K562 (cell line): Measurements from ENCODE around the gene SFXN5. TPM values are rescaled to one million over a fixed set of nuclear protein-coding genes. Genes with fewer than 3 reads are reported as not detected.

Source experiments
- ATAC-seq: fragments of 200-7000 bp; cut with Tn5 transposase; 3 replicates; pipeline ENCODE4 v1.9.1; 2020; ENCODE audit warnings: moderate library complexity
- BruUV-seq: library from RNA; stranded (reverse); fragments of 400-500 nt; replicated peaks from 2 replicates; lab custom pipeline; 2021; lab: Mats Ljungman, UMichigan
- CTCF ChIA-PET: fragments of 300-600 bp; formaldehyde crosslinking; extraction: SDS; loops from one replicate; lab custom pipeline; 2021; ENCODE audit warnings: low intra/inter-chr PET ratio; lab: Yijun Ruan, JAX
- POLR2A ChIA-PET: fragments of 300-600, 350-650 bp; sonication (Branson Sonifier 250); formaldehyde crosslinking; extraction: SDS; loops from one replicate; lab custom pipeline; 2021; ENCODE audit warnings: antibody characterized with exemption, inconsistent platforms; lab: Yijun Ruan, JAX
- DNase-seq, 4 experiments: peaks; one replicate each; pipeline versions ENCODE4 v3.0.0 to v3.0.0-alpha.2; 2011 to 2018; ENCODE audit warnings: low spot score in 3 of 4, mixed read lengths in 3 of 4; ENCODE audit errors: extremely low read depth in 1 of 4
- FAIRE-seq: peaks from 2 replicates; lab custom pipeline; 2011; peaks lifted over from hg19 to GRCh38; lab: Jason Lieb, UNC
- H2AFZ ChIP-seq: 2 replicates; pipeline ENCODE4 v1.6.0; 2011; ENCODE audit warnings: low read depth, low read length, control low read depth, inconsistent platforms
- H3K27ac ChIP-seq: fragments of 200-600 bp; 3 replicates; pipeline ENCODE4 v1.8.0; 2011; ENCODE audit warnings: low read depth, mild to moderate bottlenecking, control low read depth, inconsistent platforms, low read length, moderate library complexity, mixed read lengths; ENCODE audit errors: extremely low read depth
- H3K27me3 ChIP-seq, 2 experiments: fragments of 300-600 bp in 1 of 2; 2 replicates in 1 of 2; 3 replicates in 1 of 2; pipeline versions ENCODE4 v1.6.0 to v1.8.0; 2011; ENCODE audit warnings: inconsistent platforms in 2 of 2, low read length in 2 of 2, mild to moderate bottlenecking in 1 of 2, mixed read lengths in 1 of 2, moderate library complexity in 1 of 2; ENCODE audit not compliant: control insufficient read depth in 2 of 2, insufficient read depth in 2 of 2
- H3K36me3 ChIP-seq: fragments of 300-600 bp; 3 replicates; pipeline ENCODE4 v1.8.0; 2011; ENCODE audit warnings: mild to moderate bottlenecking, low read length, inconsistent platforms; ENCODE audit not compliant: control insufficient read depth, insufficient read depth
- H3K4me1 ChIP-seq, 2 experiments: fragments of 200-600 bp in 1 of 2; replicated peaks in 1 of 2; 2 replicates in 1 of 2; 3 replicates in 1 of 2; pipeline versions ENCODE4 v1.5.1 to v1.8.0; 2011; ENCODE audit warnings: inconsistent platforms in 2 of 2, low read length in 2 of 2, mild to moderate bottlenecking in 1 of 2, mixed read lengths in 1 of 2, moderate library complexity in 1 of 2; ENCODE audit not compliant: control insufficient read depth in 2 of 2, insufficient read depth in 2 of 2
- H3K4me2 ChIP-seq: 2 replicates; pipeline ENCODE4 v1.6.1; 2011; ENCODE audit warnings: low read length, control low read depth, inconsistent platforms, mixed read lengths; ENCODE audit not compliant: insufficient read depth
- H3K4me3 ChIP-seq: fragments of 200-600 bp; sonication (generic), shearing (Covaris generic); 2 replicates; pipeline ENCODE4 v1.5.1; 2016; ENCODE audit warnings: control low read depth, inconsistent platforms
- H3K79me2 ChIP-seq: fragments of 200-600 bp; 3 replicates; pipeline ENCODE4 v1.8.0; 2011; ENCODE audit warnings: low read length, inconsistent platforms; ENCODE audit not compliant: control insufficient read depth, insufficient read depth
- H3K9ac ChIP-seq, 2 experiments: 2 replicates each; pipeline versions ENCODE4 v1.6.0 to v1.6.1; 2011; ENCODE audit warnings: low read depth in 2 of 2, low read length in 2 of 2, control low read depth in 1 of 2, inconsistent platforms in 1 of 2, mild to moderate bottlenecking in 1 of 2, mixed read lengths in 1 of 2; ENCODE audit not compliant: insufficient read depth in 1 of 2
- H3K9me1 ChIP-seq: one replicate; pipeline ENCODE4 v1.6.0; 2011; ENCODE audit warnings: inconsistent platforms, mild to moderate bottlenecking, low read length, moderate library complexity; ENCODE audit not compliant: control insufficient read depth, insufficient read depth
- H3K9me3 ChIP-seq: replicated peaks from 2 replicates; pipeline ENCODE4 v1.5.1; 2011; ENCODE audit warnings: low read depth, low read length, inconsistent platforms; ENCODE audit not compliant: control insufficient read depth, insufficient read depth
- H4K20me1 ChIP-seq: replicated peaks from 2 replicates; pipeline ENCODE4 v1.6.1; 2011; ENCODE audit warnings: low read length, inconsistent platforms, mixed read lengths; ENCODE audit not compliant: control insufficient read depth, insufficient read depth
- ARNT ChIP-seq, 2 experiments: fragments of 450-650 bp; IDR thresholded peaks; 2 replicates each; pipeline ENCODE4 v1.6.1; 2016; ENCODE audit warnings: mild to moderate bottlenecking in 1 of 2
- ATF3 ChIP-seq, 2 experiments: fragments of 450-650 bp in 1 of 2; sonication (generic) in 1 of 2; formaldehyde crosslinking in 1 of 2; IDR thresholded peaks in 1 of 2; conservative IDR thresholded peaks in 1 of 2; 2 replicates each; pipeline versions ENCODE4 v1.6.1 to v1.8.1; 2016 to 2023; ENCODE audit warnings: mild to moderate bottlenecking in 2 of 2, moderate library complexity in 2 of 2, inconsistent platforms in 1 of 2, missing genetic modification reagents in 1 of 2
- C11orf30 ChIP-seq: fragments of 450-650 bp; IDR thresholded peaks from 2 replicates; pipeline ENCODE4 v1.6.1; 2016; ENCODE audit warnings: low read depth, mild to moderate bottlenecking
- EGR1 ChIP-seq: fragments of 450-650 bp; conservative IDR thresholded peaks from 2 replicates; pipeline ENCODE4 v1.6.1; 2017; ENCODE audit warnings: mild to moderate bottlenecking
- FOSL1 ChIP-seq: fragments of 200-800 bp; sonication (Bioruptor generic); conservative IDR thresholded peaks from 2 replicates; pipeline ENCODE4 v1.6.1; 2016; ENCODE audit warnings: missing genetic modification characterization, missing compliant biosample characterization
- FOXK2 ChIP-seq, 2 experiments: fragments of 450-650 bp; IDR thresholded peaks in 1 of 2; conservative IDR thresholded peaks in 1 of 2; 2 replicates each; pipeline ENCODE4 v1.6.1; 2016; ENCODE audit warnings: low read depth in 2 of 2, mild to moderate bottlenecking in 1 of 2
- PHB2 ChIP-seq: fragments of 450-650 bp; IDR thresholded peaks from 2 replicates; pipeline ENCODE4 v1.6.1; 2017; ENCODE audit warnings: low read depth
- ZNF239 ChIP-seq: fragments of 250-450 bp; sonication (Bioruptor Pico); IDR thresholded peaks from 2 replicates; pipeline ENCODE4 v1.4.0; 2020; ENCODE audit warnings: mild to moderate bottlenecking
- WGBS: fragments of 100-300 bp; shearing (Covaris generic); methylation state at CpG from one replicate; pipeline ENCODE4 v1.1.6; 2016; ENCODE audit warnings: low coverage, mixed read lengths; ENCODE audit not compliant: insufficient coverage; ENCODE audit errors: missing lambda C conversion rate; 5-methylcytosine and 5-hydroxymethylcytosine counted together
- in situ Hi-C: fragments of 300-500 bp; cut with MboI; formaldehyde crosslinking; loops from 4 replicates; pipeline ENCODE4 v1.15.0; 2018; ENCODE audit warnings: inconsistent platforms, mixed read lengths
- intact Hi-C: fragments of 100-400 bp; cut with micrococcal nuclease; formaldehyde crosslinking; loops from 2 replicates; pipeline ENCODE4 v1.14.2; 2022
- polyA plus RNA-seq, 8 experiments: library from polyadenylated mRNA; depleted of rRNA in 4 of 8; stranded (reverse) in 5 of 8; unstranded in 3 of 8; fragments of >200 nt; fragmentation: Nextera tagmentation in 2 of 8; fragmentation: Illumina TruSeq in 1 of 8; extraction: Ambion mirVana in 2 of 8; extraction: Trizol in 1 of 8; gene quantifications; 2 replicates each; pipeline versions ENCODE4 v1.2.1 to v1.2.3, GENCODE V29; 2011 to 2014; ENCODE audit warnings: inconsistent platforms in 1 of 8, missing spikeins in 1 of 8
- total RNA-seq, 7 experiments: library from RNA; depleted of rRNA in 6 of 7; stranded (reverse); fragments of >200 nt in 6 of 7; fragmentation: Illumina TruSeq in 2 of 7; extraction: Trizol in 2 of 7; gene quantifications; 2 replicates each; pipeline versions ENCODE4 v1.2.1 to v1.2.3, GENCODE V29; 2011 to 2021; ENCODE audit warnings: low replicate concordance in 1 of 7

Gene SFXN5
- total and polyA plus RNA-seq, 9 of the 15 experiments (the other 6 are each of a cell fraction or from before 2014, with no cell fraction given) = 8.3 to 22.6 (median 16.0) TPM

GRCh38 chr2:73000808-73001570 lies 70.5 kb downstream of the SFXN5 start:
- DNase-seq = no peak
- Histone ChIP-seq H3K9me1 (no peaks in the 10 kb centered on the region), H3K36me3 (peaks cover 3% of the 10 kb centered on the region; the same call in 1 of the 3 replicates), H3K9me3 (no peaks in the 10 kb centered on the region), H2AFZ (no peak overlapping the region), H3K4me3 (no peak overlapping the region), H3K4me1 (no peaks in the 10 kb centered on the region), H3K27me3 (no peaks in the 10 kb centered on the region), H3K79me2 (no peaks in the 10 kb centered on the region), H3K4me2 (no peak overlapping the region), H4K20me1 (0 out of 2 replicates have a peak, but pooled peaks cover 3% of the 10 kb centered on the region), H3K27ac (no peak overlapping the region), H3K9ac (0 out of 4 replicates have a peak overlapping the region, but pooled peaks of 1 of the 2 experiments have one; percentile 36)
- intact Hi-C loops = no loop called here
- POLR2A ChIA-PET = no interaction called here
- CTCF ChIA-PET = no interaction called here
- no peak for FAIRE-seq
- WGBS = 84% methylated on average over 5 of the region's 6 CpGs
- no peak for ATAC-seq
- in situ Hi-C loops = no loop called here
- TF ChIP-seq ARNT (IDR thresholded peaks at IDR 0.05) = no peak
- BruUV-seq = no TSS peak

GRCh38 chr2:72999729-73000725 lies 71.5 kb downstream of the SFXN5 start:
- 71% methylated on average over 12 of the region's 13 CpGs for WGBS
- Histone ChIP-seq H4K20me1 (0 out of 2 replicates have a peak, but pooled peaks cover 3% of the 10 kb centered on the region), H3K27ac (no peak overlapping the region), H3K36me3 (no peaks in the 10 kb centered on the region), H3K9me1 (peaks cover 3% of the 10 kb centered on the region), H3K9me3 (no peaks in the 10 kb centered on the region), H3K27me3 (no peaks in the 10 kb centered on the region), H3K4me3 (no peak overlapping the region), H3K79me2 (no peaks in the 10 kb centered on the region), H3K9ac (no peak overlapping the region; a peak in 1 of 4 replicates), H2AFZ (no peak overlapping the region), H3K4me1 (no peaks in the 10 kb centered on the region), H3K4me2 (no peak overlapping the region)
- DNase-seq = peak in 1 of 4 experiments; percentile 37
- ATAC-seq = peak; percentile 47
- ChIA-PET CTCF (no interaction called here), POLR2A (interaction anchor here (0.9 kb wide), 1 partner anchor 36 kb away, joined by 3 read pairs; no protein-coding TSS in a partner anchor)
- peak; percentile 46 for FAIRE-seq
- in situ Hi-C loops (no loop called here), intact Hi-C loops (no loop called here)
- peak; percentile 22; the same call in 1 of the 2 replicates for TF ChIP-seq C11orf30
- peak; percentile 60 for TF ChIP-seq EGR1
- TF ChIP-seq FOXK2 (conservative IDR thresholded peaks at IDR 0.05 in 1 of 2, IDR thresholded peaks at IDR 0.05 in 1 of 2; ENCODE audit: low read depth in 2 of 2) = peak; percentile 41 to 59; a peak in 1 of 4 replicates
- TF ChIP-seq FOSL1 (tag) = peak; percentile 58
- peak; percentile 31 for TF ChIP-seq ATF3 (IDR thresholded peaks at IDR 0.05)
- no peak for TF ChIP-seq ATF3 (CRISPR knock-in tag; conservative IDR thresholded peaks at IDR 0.05)
- no peak for TF ChIP-seq PHB2
- no peak for TF ChIP-seq ZNF239 (CRISPR knock-in tag)
- BruUV-seq = no TSS peak
